ENCODE measurements around the gene KDM3A.

DNA sequence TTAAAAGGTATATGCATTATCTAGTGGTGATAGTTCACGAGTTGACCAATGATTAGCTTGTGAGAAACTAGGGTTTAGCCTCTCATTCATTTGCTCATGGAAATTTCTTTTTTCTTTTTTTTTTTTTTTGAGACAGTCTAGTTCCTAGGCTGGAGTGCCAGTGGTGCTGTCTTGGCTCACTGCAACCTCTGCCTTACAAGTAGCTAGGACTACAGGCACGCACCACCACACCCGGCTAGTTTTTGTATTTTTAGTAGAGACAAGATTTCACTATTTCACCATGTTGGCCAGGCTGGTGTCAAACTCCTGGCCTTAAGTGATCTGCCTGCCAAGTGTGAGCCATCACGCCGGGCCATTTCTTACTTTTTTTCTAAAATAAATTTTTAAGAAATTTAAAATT, 14.0 kb downstream of the KDM3A start:
- TF ChIP-seq TCF4 (CRISPR knock-in tag; IDR thresholded peaks at IDR 0.05; ENCODE audit: borderline replicate concordance) (no peak), ARNTL (CRISPR knock-in tag; IDR thresholded peaks at IDR 0.05; ENCODE audit: borderline replicate concordance, low read depth) (no peak), ZFP30 (CRISPR knock-in tag; IDR thresholded peaks at IDR 0.05) (no peak), CSRNP3 (CRISPR knock-in tag; IDR thresholded peaks at IDR 0.05) (no peak)
